ENCODE data around the gene TMEM247. TPM values are rescaled to one million over a fixed set of nuclear protein-coding genes. Genes with fewer than 3 reads are reported as not detected.
"Not testable (repeated sequence)": the region's sequence is repeated elsewhere in the genome, so short reads cannot be mapped to it uniquely, and the experiment has no call there.

Gene TMEM247
- total RNA-seq, 1 donor from 2014 or later = not detected

DNA sequence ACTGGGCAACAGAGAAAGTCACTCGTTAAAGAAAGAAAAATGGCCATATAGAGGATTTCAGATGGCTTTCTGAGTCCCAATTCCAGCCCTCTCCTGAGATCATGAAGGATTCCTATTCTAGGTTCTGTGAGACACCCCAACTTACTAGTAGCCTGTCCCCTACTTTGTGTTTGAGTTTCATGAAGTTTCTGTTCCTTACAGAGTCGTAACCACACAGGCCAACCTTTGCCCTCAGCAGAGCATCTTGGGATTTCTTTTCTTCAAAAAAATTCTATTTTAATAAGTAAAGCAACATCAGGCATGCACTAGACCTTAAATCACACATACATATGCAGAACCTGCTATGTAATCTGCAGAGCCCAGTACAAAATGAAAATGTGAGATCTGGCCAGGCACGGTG, 30.4 kb downstream of the TMEM247 start:
- intact Hi-C loops (cut with micrococcal nuclease) = no loop called here

- intact Hi-C loops (cut with micrococcal nuclease) = no loop called here
Measured at GRCh38 chr2:46510598-46511177, 31.3 kb downstream of the TMEM247 start.

DNA sequence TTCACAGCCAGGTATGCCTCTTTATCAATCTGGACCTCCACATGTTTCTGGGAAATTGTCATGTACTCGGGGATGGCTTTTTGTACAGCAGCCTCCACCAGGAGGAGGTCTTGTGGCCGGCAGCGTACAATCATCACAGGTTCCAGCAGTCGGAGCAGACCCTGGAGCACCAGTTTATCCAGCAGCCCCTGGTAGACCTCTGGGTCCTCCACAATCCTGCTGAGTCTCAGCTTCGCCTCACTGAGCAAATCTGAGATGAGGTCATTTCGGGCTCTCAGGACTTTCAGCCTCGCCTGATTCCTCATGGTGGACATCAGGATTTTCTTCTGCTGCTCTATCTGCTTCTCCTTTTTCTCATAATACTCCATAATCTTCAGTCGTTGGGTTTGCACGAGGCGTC, 32.8 kb downstream of the TMEM247 start:
- intact Hi-C loops (cut with micrococcal nuclease) = no loop called here

GRCh38 chr2:46514738-46515137, 35.4 kb downstream of the TMEM247 start:
- intact Hi-C loops (cut with micrococcal nuclease) = no loop called here

DNA sequence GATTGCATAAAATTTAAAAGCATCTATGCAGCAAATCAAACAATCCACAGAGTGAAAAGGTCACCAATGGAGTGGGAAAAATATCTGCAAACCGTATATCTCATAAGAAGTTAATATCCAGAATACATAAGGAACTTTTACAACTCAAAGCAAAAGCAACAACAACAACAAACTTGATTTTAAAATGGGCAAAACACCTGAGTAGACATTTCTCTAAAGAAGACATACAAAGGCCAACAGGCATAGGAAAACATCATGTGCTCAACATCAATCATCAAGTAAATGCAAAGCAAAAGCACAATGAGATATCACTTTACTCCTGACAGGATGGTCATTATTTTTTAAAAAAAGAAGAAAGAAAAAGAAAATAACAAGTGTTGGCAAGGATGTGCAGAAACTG, 38.1 kb downstream of the TMEM247 start:
- intact Hi-C loops (cut with micrococcal nuclease) = no loop called here

- intact Hi-C loops (cut with micrococcal nuclease) = no loop called here
Measured at GRCh38 chr2:46518861-46519260, 39.5 kb downstream of the TMEM247 start.

DNA sequence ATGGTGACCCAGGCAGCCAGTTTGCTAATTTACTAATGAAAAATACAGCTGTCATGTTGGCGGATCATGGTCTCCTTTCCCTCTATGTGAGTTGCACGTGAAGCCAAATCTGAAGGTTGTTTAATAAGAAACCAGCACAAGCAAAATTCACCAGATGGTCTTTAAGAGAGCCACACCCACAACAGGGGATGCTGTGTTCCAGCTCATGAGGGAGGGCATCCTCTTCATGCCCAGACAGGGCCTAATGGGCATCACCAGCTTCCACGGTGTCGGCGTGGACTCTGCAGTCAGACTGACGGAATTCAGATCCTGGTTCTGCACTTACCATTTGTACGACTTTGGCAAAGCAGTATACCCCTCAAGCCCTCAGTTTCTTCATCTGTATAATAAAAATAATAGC, 39.9 kb downstream of the TMEM247 start:
- intact Hi-C loops (cut with micrococcal nuclease) = no loop called here

DNA sequence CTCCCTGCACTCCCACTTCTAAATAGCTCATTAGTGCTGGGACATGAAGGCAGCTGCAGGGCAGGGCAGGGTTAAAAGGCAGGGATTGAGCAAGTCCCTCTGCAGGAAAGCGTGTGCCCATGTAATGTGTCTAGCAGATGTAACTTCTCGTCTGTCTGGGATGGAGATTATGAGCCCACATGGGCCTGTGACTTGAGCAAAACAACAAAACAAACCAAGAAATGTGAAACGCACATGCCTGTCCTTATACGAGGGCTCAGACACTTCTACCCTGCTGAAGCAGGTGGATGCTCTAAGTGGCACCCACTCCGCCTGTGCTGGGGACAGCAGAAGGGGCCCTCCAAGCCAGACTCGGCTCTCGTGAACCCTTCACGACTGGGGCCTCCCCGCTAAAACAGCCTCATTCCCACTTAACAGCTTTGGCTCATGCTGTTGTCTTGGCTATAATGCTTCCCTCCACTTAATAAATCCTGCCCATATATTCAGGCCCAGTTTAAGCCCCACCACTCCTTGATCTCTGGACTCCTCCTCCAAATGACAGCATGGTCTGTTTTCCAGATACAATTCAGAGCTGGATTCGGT, 40.9 kb downstream of the TMEM247 start:
- intact Hi-C loops (cut with micrococcal nuclease) = no loop called here

DNA sequence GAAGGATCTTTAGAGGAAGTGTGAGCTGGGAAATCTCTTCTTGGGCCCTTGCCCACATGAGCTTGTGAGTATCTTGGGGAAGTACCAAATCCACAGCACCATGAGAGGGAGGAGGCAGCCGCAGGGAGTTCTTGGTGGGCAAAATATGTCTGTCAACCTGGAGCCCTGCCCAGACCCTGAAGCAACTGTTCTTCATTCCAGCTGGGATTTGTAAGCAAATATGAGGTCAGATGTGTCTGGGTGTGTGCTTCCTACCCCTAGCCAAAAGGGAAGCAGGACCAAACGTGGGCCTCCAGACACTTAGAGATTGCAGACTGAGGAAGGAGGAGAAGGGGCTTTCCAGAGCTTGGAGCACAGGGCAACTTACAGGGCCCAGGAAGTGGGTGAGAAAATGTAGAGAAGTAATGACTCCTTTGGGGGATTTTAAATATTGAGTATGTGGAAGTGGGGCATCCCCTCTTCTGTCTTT, 41.9 kb downstream of the TMEM247 start:
- intact Hi-C loops (cut with micrococcal nuclease) = no loop called here

GRCh38 chr2:46522385-46522784, 43.0 kb downstream of the TMEM247 start:
- intact Hi-C loops (cut with micrococcal nuclease) = not testable (repeated sequence)

DNA sequence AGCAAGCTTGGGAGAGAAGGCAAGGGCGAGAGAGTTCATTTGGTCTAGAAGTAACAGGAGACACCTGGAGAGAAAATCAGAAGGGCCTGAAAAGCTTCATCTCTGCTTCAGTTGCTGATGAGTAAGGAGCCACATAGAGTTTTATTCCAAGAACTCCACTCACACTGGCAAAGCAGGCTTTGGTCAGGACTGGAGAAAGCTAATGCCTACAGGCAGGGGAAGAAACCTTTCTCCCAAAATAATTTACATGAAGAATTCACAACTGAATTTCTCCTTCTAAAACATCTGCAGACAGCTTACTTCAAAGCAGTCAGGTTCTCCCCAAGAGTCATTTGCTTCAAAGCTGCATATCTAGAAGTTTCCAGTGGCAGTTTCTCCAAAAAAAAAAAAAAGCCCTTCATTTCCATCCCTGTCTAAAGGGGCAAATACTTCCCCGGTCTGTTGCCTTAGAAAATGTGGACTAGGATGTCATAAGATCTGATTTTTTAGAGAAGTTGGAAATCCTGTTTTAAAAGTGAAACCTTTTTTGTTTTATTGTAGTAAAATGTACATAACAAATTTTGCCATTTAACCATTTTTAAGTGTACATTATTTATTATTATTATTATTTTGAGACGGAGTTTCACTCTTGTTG, 46.3 kb downstream of the TMEM247 start:
- intact Hi-C loops (cut with micrococcal nuclease) = no loop called here

GRCh38 chr2:46528880-46529279, 49.5 kb downstream of the TMEM247 start:
- intact Hi-C loops (cut with micrococcal nuclease) = no loop called here

- intact Hi-C loops (cut with micrococcal nuclease) = no loop called here
Measured at GRCh38 chr2:46530639-46531038, 51.3 kb downstream of the TMEM247 start.

DNA sequence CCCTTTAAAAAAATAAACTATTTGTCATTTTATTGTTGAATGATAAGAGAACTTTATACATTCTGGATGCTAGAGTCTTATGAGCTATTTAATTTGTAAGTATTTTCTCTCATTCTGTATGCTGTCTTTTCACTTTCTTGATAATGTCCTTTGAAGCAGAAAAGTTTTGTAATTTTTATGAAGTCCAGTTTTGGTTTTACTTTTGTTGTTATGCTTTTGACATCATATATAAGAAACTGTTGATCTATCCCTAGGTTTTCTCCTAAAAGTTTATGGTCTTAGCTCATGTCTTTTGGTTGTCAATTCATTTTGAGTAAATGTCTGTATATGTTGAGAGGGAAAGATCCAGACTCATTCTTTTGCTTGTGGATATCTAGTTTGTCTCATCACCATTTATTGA, 52.5 kb downstream of the TMEM247 start:
- intact Hi-C loops (cut with micrococcal nuclease) = no loop called here

Other genes with a start within 250 kb of the TMEM247 start
- 17.1 and 17.7 TPM in 2 replicates for gene EPAS1, start 182.2 kb upstream of the TMEM247 start, total RNA-seq
- 6.1 and 8.1 TPM in 2 replicates for gene RHOQ, start 62.9 kb downstream of the TMEM247 start, total RNA-seq
- 4.0 and 5.2 TPM in 2 replicates for gene ATP6V1E2, start 63.0 kb downstream of the TMEM247 start, total RNA-seq
- gene PIGF, start 137.5 kb downstream of the TMEM247 start, total RNA-seq = 19.8 and 24.1 TPM in 2 replicates
- 9.7 and 10.5 TPM in 2 replicates for gene CRIPT, start 137.7 kb downstream of the TMEM247 start, total RNA-seq
- gene SOCS5, start 219.7 kb downstream of the TMEM247 start, total RNA-seq = 7.8 and 8.2 TPM in 2 replicates